Measurements from ENCODE around the gene TFIP11. TPM values are rescaled to one million over a fixed set of nuclear protein-coding genes. Genes with fewer than 3 reads are reported as not detected.

The TFIP11 gene
- total and polyA plus RNA-seq, 2 of the 13 experiments (the other 11 are each of a cell fraction or from before 2014, with no cell fraction given) = 15.4 to 22.8 TPM

GRCh38 chr22:26450453-26451185 lies 61.7 kb downstream of the TFIP11 start:
- FAIRE-seq = no peak
- BruUV-seq (replicated peaks) = no TSS peak
- peaks cover 9 to 33% of the 10 kb centered on the region in 2 experiments for H3K36me3 ChIP-seq (replicated peaks in 1 of 2; ENCODE audit: control insufficient read depth in 1 of 2, insufficient read depth in 2 of 2, low read length in 2 of 2)
- no peak overlapping the region for H2AFZ ChIP-seq (ENCODE audit: low read length)
- no peak for ATAC-seq
- no peak for DNase-seq (ENCODE audit: low spot score)
- in situ Hi-C loops (cut with HindIII; ENCODE audit: extremely low pct_ligation_motif_present, low pct_unique_long_range_greater_than_20kb) (no loop called here), intact Hi-C loops (cut with micrococcal nuclease; ENCODE audit: unreplicated experiment) (no loop called here)
- WGBS (ENCODE audit: low lambda C conversion rate) = 93% methylated on average over 8 of the region's 9 CpGs
- TF ChIP-seq HNRNPK (IDR thresholded peaks at IDR 0.05; ENCODE audit: low read depth, low read length, poor library complexity, severe bottlenecking) (no peak), KLF16 (CRISPR knock-in tag; IDR thresholded peaks at IDR 0.05) (no peak), CEBPZ (IDR thresholded peaks at IDR 0.05; ENCODE audit: low read length) (no peak)
- no peak overlapping the region for H3K27ac ChIP-seq (ENCODE audit: extremely low read length, insufficient read depth, low read length)
- POLR2A ChIA-PET = no interaction called here
- no peaks in the 10 kb centered on the region for H3K79me2 ChIP-seq (ENCODE audit: insufficient read depth, low read length)
- H3K9me3 ChIP-seq (ENCODE audit: low read length) = no peaks in the 10 kb centered on the region
- no peak overlapping the region for H3K9ac ChIP-seq (ENCODE audit: insufficient read depth, low read depth, low read length)
- CTCF ChIA-PET (ENCODE audit: low intra/inter-chr PET ratio, low total read pairs) = no interaction called here
- no peaks in the 10 kb centered on the region for H4K20me1 ChIP-seq (ENCODE audit: insufficient read depth, low read length)
- no peak overlapping the region for H3K4me2 ChIP-seq (ENCODE audit: low read depth, low read length)
- H3K4me1 ChIP-seq (ENCODE audit: insufficient read depth, low read length) = no peaks in the 10 kb centered on the region
- H3K4me3 ChIP-seq (replicated peaks in 1 of 3; ENCODE audit: insufficient read depth in 1 of 3, low read depth in 2 of 3, low read length in 3 of 3) = no peak overlapping the region
- H3K27me3 ChIP-seq (ENCODE audit: control insufficient read depth in 1 of 2, insufficient read depth in 2 of 2, low read length in 2 of 2) = no peaks in the 10 kb centered on the region

- DNase-seq (ENCODE audit: low spot score) = no peak
- Histone ChIP-seq H4K20me1 (ENCODE audit: insufficient read depth, low read length) (no peaks in the 10 kb centered on the region), H2AFZ (ENCODE audit: low read length) (no peak overlapping the region), H3K27ac (ENCODE audit: extremely low read length, insufficient read depth, low read length) (no peak overlapping the region), H3K9me3 (ENCODE audit: low read length) (no peaks in the 10 kb centered on the region), H3K4me1 (ENCODE audit: insufficient read depth, low read length) (no peaks in the 10 kb centered on the region), H3K4me2 (ENCODE audit: low read depth, low read length) (no peak overlapping the region), H3K79me2 (ENCODE audit: insufficient read depth, low read length) (no peaks in the 10 kb centered on the region), H3K27me3 (ENCODE audit: control insufficient read depth in 1 of 2, insufficient read depth in 2 of 2, low read length in 2 of 2) (no peaks in the 10 kb centered on the region), H3K36me3 (replicated peaks in 1 of 2; ENCODE audit: control insufficient read depth in 1 of 2, insufficient read depth in 2 of 2, low read length in 2 of 2) (peaks cover 9 to 29% of the 10 kb centered on the region in 2 experiments), H3K4me3 (replicated peaks in 1 of 3; ENCODE audit: insufficient read depth in 1 of 3, low read depth in 2 of 3, low read length in 3 of 3) (no peak overlapping the region), H3K9ac (ENCODE audit: insufficient read depth, low read depth, low read length) (no peak overlapping the region)
- intact Hi-C loops (cut with micrococcal nuclease; ENCODE audit: unreplicated experiment) (no loop called here), in situ Hi-C loops (cut with HindIII; ENCODE audit: extremely low pct_ligation_motif_present, low pct_unique_long_range_greater_than_20kb) (no loop called here)
- ChIA-PET CTCF (ENCODE audit: low intra/inter-chr PET ratio, low total read pairs) (no interaction called here), POLR2A (no interaction called here)
- BruUV-seq (replicated peaks) = no TSS peak
- 98% methylated on average over 6 of the region's 6 CpGs for WGBS (ENCODE audit: low lambda C conversion rate)
- no peak for ATAC-seq
- no peak for FAIRE-seq
- TF ChIP-seq, protein P1, sequence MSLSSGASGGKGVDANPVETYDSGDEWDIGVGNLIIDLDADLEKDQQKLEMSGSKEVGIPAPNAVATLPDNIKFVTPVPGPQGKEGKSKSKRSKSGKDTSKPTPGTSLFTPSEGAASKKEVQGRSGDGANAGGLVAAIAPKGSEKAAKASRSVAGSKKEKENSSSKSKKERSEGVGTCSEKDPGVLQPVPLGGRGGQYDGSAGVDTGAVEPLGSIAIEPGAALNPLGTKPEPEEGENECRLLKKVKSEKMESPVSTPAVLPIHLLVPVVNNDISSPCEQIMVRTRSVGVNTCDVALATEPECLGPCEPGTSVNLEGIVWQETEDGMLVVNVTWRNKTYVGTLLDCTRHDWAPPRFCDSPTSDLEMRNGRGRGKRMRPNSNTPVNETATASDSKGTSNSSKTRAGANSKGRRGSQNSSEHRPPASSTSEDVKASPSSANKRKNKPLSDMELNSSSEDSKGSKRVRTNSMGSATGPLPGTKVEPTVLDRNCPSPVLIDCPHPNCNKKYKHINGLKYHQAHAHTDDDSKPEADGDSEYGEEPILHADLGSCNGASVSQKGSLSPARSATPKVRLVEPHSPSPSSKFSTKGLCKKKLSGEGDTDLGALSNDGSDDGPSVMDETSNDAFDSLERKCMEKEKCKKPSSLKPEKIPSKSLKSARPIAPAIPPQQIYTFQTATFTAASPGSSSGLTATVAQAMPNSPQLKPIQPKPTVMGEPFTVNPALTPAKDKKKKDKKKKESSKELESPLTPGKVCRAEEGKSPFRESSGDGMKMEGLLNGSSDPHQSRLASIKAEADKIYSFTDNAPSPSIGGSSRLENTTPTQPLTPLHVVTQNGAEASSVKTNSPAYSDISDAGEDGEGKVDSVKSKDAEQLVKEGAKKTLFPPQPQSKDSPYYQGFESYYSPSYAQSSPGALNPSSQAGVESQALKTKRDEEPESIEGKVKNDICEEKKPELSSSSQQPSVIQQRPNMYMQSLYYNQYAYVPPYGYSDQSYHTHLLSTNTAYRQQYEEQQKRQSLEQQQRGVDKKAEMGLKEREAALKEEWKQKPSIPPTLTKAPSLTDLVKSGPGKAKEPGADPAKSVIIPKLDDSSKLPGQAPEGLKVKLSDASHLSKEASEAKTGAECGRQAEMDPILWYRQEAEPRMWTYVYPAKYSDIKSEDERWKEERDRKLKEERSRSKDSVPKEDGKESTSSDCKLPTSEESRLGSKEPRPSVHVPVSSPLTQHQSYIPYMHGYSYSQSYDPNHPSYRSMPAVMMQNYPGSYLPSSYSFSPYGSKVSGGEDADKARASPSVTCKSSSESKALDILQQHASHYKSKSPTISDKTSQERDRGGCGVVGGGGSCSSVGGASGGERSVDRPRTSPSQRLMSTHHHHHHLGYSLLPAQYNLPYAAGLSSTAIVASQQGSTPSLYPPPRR (CRISPR knock-in tag; IDR thresholded peaks at IDR 0.05; ENCODE audit: borderline replicate concordance) = no peak
- no peak for TF ChIP-seq ZNF24 (IDR thresholded peaks at IDR 0.05)
- TF ChIP-seq BRD4 (CRISPR knock-in tag; IDR thresholded peaks at IDR 0.05) = no peak
- no peak for TF ChIP-seq SYNCRIP (IDR thresholded peaks at IDR 0.05; ENCODE audit: insufficient read depth, low read depth, low read length)
- TF ChIP-seq AGO2 (optimal IDR thresholded peaks at IDR 0.05; ENCODE audit: low read depth, low read length) = peak; percentile 8
Measured at GRCh38 chr22:26448941-26449340, 63.3 kb downstream of the TFIP11 start.

All from HepG2 (cell line).